Heart right ventricle (tissue), 16 donors: Measurements from ENCODE around the gene SCAMP1. TPM values are rescaled to one million over a fixed set of nuclear protein-coding genes. Genes with fewer than 3 reads are reported as not detected.
A peak's percentile ranks its signal among the peaks of the same experiment; 100 is the strongest.

Source experiments
- ATAC-seq, 8 donors: fragments of 200-7000 bp; cut with Tn5 transposase; one replicate each; pipeline ENCODE4 v1.9.1; 2020; ENCODE audit warnings: mild to moderate bottlenecking in 8 of 8, moderate library complexity in 8 of 8, moderate number of reproducible peaks in 1 of 8
- DNase-seq, 2 donors: peaks; one replicate each; pipeline ENCODE4 v3.0.0-alpha.2; 2020
- H3K27ac ChIP-seq, 10 donors: fragments of 200-600 bp; sonication (generic) in 2 of 10; one replicate each; pipeline versions ENCODE4 v1.5.0 to v1.8.0; 2020 to 2022; ENCODE audit warnings: mild to moderate bottlenecking in 3 of 10
- H3K27me3 ChIP-seq, 7 donors: fragments of 200-600 bp; one replicate each; pipeline ENCODE4 v1.8.0; 2021 to 2022; ENCODE audit warnings: mild to moderate bottlenecking in 2 of 7
- H3K36me3 ChIP-seq, 9 donors: fragments of 200-600 bp; sonication (generic) in 1 of 9; one replicate each; pipeline versions ENCODE4 v1.5.0 to v1.8.0; 2020 to 2022; ENCODE audit warnings: mild to moderate bottlenecking in 2 of 9
- H3K4me1 ChIP-seq, 9 donors: fragments of 200-600 bp; sonication (generic) in 1 of 9; one replicate each; pipeline versions ENCODE4 v1.5.0 to v1.8.0; 2020 to 2022; ENCODE audit warnings: mild to moderate bottlenecking in 4 of 9
- H3K4me3 ChIP-seq, 10 donors: fragments of 200-600 bp; sonication (generic) in 2 of 10; one replicate each; pipeline versions ENCODE4 v1.5.0 to v1.8.0; 2020 to 2022; ENCODE audit warnings: mild to moderate bottlenecking in 7 of 10, moderate library complexity in 2 of 10
- H3K9me3 ChIP-seq, 11 donors: fragments of 200-600 bp in 10 of 11; sonication (generic) in 2 of 11; one replicate each; pipeline versions ENCODE4 v1.5.0 to v1.8.0; 2013 to 2022; ENCODE audit warnings: mild to moderate bottlenecking in 2 of 11, control low read depth in 1 of 11, moderate library complexity in 1 of 11
- CTCF ChIP-seq, 9 donors: fragments of 200-600 bp; sonication (generic) in 2 of 9; IDR thresholded peaks; one replicate each; pipeline versions ENCODE4 v1.5.0 to v1.8.0; 2021 to 2022; ENCODE audit warnings: antibody characterized with exemption in 9 of 9, mild to moderate bottlenecking in 5 of 9, moderate library complexity in 1 of 9
- WGBS, 2 donors: extraction: QIAGEN DNeasy Blood & Tissue Kit; methylation state at CpG; one replicate each; pipeline ENCODE4 v1.1.7; 2013; ENCODE audit warnings: inconsistent platforms in 1 of 2; 5-methylcytosine and 5-hydroxymethylcytosine counted together
- intact Hi-C, 10 donors: fragments of 100-400 bp; cut with DNase I; formaldehyde crosslinking; loops; one replicate each; pipeline versions ENCODE4 v1.11.1 to v1.14.2; 2022
- polyA plus RNA-seq, 2 donors: library from polyadenylated mRNA; stranded (reverse); fragments of 200-250 nt; gene quantifications; one replicate each; pipeline ENCODE4 v1.2.3, GENCODE V29; 2013
- total RNA-seq, 10 donors: library from RNA; stranded (reverse); fragmentation: NEBNext Ultra II Directional in 3 of 10; extraction: Animal tissue kit (Norgen Biotek cat#: 25700) in 3 of 10; gene quantifications; one replicate each; pipeline versions ENCODE4 v1.2.1 to v1.2.4, GENCODE V29; 2021 to 2023
- donor health status: Arrhythmogenic right ventricular cardiomyopathy.
- donor health status: ischemic (EF 13 %, LVEDD 7.1; RV severe dilation, severe dysfunction).
- donor health status: healthy with polysubstance abuse.
- donor health status: DM: no; HTN: yes; CAD: no.
- donor health status: DM: no; HTN: no; CAD: no.
- donor health status: ischemic (EF 25% LVEDD 6.9; RV normal size, moderate dysfunction).
- donor health status: ischemic (EF 25% LVEDD 5.7; RV mildly dilated, moderate dysfunction).
- donor health status: healthy.
- donor health status: DM: yes; HTN: yes; CAD: no.
- donor health status: Ischemic cardiomyopathy.
- donor health status: ischemic (EF 35%, LVEDD 5.7; RV mildly dilated, moderate dysfunction).
- donor health status: nonischemic (EF 11% LVEDD 7.7; RV severe dilation, severe dysfunction).
- donor health status: DM: yes; HTN: yes; CAD: no.
- donor health status: PGD.
- donor health status: ischemic (EF 29% LVEDD 5.4; RV normal size, mild dysfunction).
- donor health status: nonischemic (EF 23%, LVEDD 6.1; RV moderate dilation, normal function).

Gene SCAMP1
- total and polyA plus RNA-seq, 12 donors: 7.9 to 40.4 (median 33.1) TPM

GRCh38 chr5:78360924-78361630 is 660 bp downstream of the SCAMP1 start:
- Histone ChIP-seq H3K4me1 (peaks cover 3 to 30% (median 24%) of the 10 kb centered on the region in 9 donors), H3K27ac (peak overlapping the region; percentile 11 to 97 (median 91)), H3K9me3 (no peaks in the 10 kb centered on the region), H3K36me3 (peaks cover 0 to 15% (median 0%) of the 10 kb centered on the region in 9 donors), H3K27me3 (no peaks in the 10 kb centered on the region), H3K4me3 (peak overlapping the region; percentile 66 to 100 (median 95))
- 0 to 1% methylated on average over 36 of the region's 36 CpGs for whole genome bisulfite sequencing, 2 donors
- ATAC-seq: peak; percentile 36 to 78 (median 56)
- intact Hi-C loops: loop anchor here in 9 of 10 donors (1.0 to 10.0 kb wide), 4 partner anchors 66 to 274 kb away; partner anchors contain the start of gene AP3B1 (in 9 of the 9)
- peak; percentile 57 to 66 for DNase-seq
- peak in 4 of 9 donors; percentile 18 to 32 (median 30) for TF ChIP-seq CTCF (IDR thresholded peaks at IDR 0.05)

GRCh38 chr5:78361631-78361993 is 1.2 kb downstream of the SCAMP1 start:
- peaks cover 3 to 30% (median 24%) of the 10 kb centered on the region in 9 donors for H3K4me1 ChIP-seq
- H3K4me3 ChIP-seq: peak overlapping the region; percentile 66 to 100 (median 95)
- H3K27me3 ChIP-seq: no peaks in the 10 kb centered on the region
- H3K27ac ChIP-seq: peak overlapping the region in 8 of 10 donors; percentile 88 to 97 (median 91)
- H3K9me3 ChIP-seq: no peaks in the 10 kb centered on the region
- TF ChIP-seq CTCF (IDR thresholded peaks at IDR 0.05): no peak
- intact Hi-C loops: loop anchor here in 4 of 10 donors (2.0 to 10.0 kb wide), 3 partner anchors 67 to 273 kb away; partner anchors contain the start of gene AP3B1 (in 3 of the 4)
- peaks cover 0 to 12% (median 0%) of the 10 kb centered on the region in 9 donors for H3K36me3 ChIP-seq
- DNase-seq (no peak), ATAC-seq (peak in 1 of 8 donors; percentile 0)
- 10 to 13% methylated on average over 3 of the region's 3 CpGs for WGBS, 2 donors

GRCh38 chr5:78362220-78362619 is 1.8 kb downstream of the SCAMP1 start:
- WGBS, 2 donors: 54 to 55% methylated on average over 3 of the region's 3 CpGs

More at GRCh38 chr5:78362220-78362619, 1.8 kb downstream of the SCAMP1 start:
- H3K9me3 ChIP-seq: no peaks in the 10 kb centered on the region
- peaks cover 0 to 8% (median 0%) of the 10 kb centered on the region in 9 donors for H3K36me3 ChIP-seq
- H3K4me3 ChIP-seq: peak overlapping the region in 1 of 10 donors; percentile 82
- no peaks in the 10 kb centered on the region for H3K27me3 ChIP-seq
- TF ChIP-seq CTCF (IDR thresholded peaks at IDR 0.05): no peak
- peaks cover 3 to 34% (median 24%) of the 10 kb centered on the region in 9 donors for H3K4me1 ChIP-seq
- H3K27ac ChIP-seq: peak overlapping the region in 2 of 10 donors; percentile 88 to 95
- intact Hi-C loops: loop anchor here in 2 of 10 donors (5.0 to 10.0 kb wide), 2 partner anchors 70 to 273 kb away; partner anchors contain the start of gene AP3B1 (in 1 of the 2)
- ATAC-seq: no peak
- no peak for DNase-seq
